NT2/D1 (cell line): Measurements from ENCODE around the gene NPLOC4.

ENCODE experiments used
- DNase-seq: peaks from one replicate; pipeline ENCODE4 v3.0.0-alpha.2; 2011; ENCODE audit warnings: low read depth, low spot score
- H3K27me3 ChIP-seq: 2 replicates; pipeline ENCODE4 v1.6.0; 2011; ENCODE audit warnings: mild to moderate bottlenecking; ENCODE audit not compliant: insufficient read length, insufficient read depth
- H3K36me3 ChIP-seq: 2 replicates; pipeline ENCODE4 v1.6.1; 2011; ENCODE audit warnings: mild to moderate bottlenecking, low read length, mixed read lengths; ENCODE audit not compliant: insufficient read depth, insufficient read length
- H3K4me1 ChIP-seq: 2 replicates; pipeline ENCODE4 v1.5.1; 2011; ENCODE audit not compliant: insufficient read depth, insufficient read length
- H3K4me3 ChIP-seq: 2 replicates; pipeline ENCODE4 v1.5.1; 2011; ENCODE audit warnings: low read depth; ENCODE audit not compliant: insufficient read length
- H3K9ac ChIP-seq: 2 replicates; pipeline ENCODE4 v1.6.0; 2011; ENCODE audit warnings: low read depth; ENCODE audit not compliant: insufficient read length
- H3K9me3 ChIP-seq: 2 replicates; pipeline ENCODE4 v1.5.1; 2011; ENCODE audit warnings: mild to moderate bottlenecking, low read length; ENCODE audit not compliant: insufficient read depth
- SUZ12 ChIP-seq: IDR thresholded peaks from 2 replicates; pipeline ENCODE4 v1.6.1; 2011; ENCODE audit not compliant: insufficient read length, insufficient read depth; ENCODE audit errors: extremely low read depth
- YY1 ChIP-seq: IDR thresholded peaks from 2 replicates; pipeline ENCODE4 v1.6.1; 2011; ENCODE audit not compliant: insufficient read length, insufficient read depth
- ZNF274 ChIP-seq: IDR thresholded peaks from 2 replicates; pipeline ENCODE4 v1.6.1; 2011; ENCODE audit warnings: mild to moderate bottlenecking, low read depth, low read length

NPLOC4 gene

DNA sequence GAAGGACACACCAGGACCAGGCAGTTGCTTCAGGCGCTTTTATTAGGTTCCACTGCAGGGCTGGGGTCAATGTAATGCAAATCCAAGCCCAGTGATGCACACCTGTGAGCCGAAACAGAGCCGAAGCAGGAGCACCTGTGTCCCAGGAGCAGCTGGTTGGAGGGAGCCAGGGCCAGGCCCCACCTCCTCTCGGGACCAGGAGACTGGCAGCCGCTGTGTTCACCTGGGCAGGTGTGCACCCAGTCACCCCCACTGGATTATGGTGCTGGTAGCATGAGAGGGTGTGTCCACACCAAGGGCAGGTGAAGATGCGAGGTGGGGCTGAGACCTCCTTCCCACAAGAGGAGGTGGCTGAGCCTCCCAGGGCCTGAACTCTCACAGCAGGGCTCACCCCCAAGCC is 80.0 kb downstream of the NPLOC4 start:
- TF ChIP-seq SUZ12 (no peak), YY1 (no peak), ZNF274 (no peak)
- Histone ChIP-seq H3K4me1 (peaks cover 28% of the 10 kb centered on the region), H3K36me3 (peaks cover 62% of the 10 kb centered on the region), H3K9ac (no peak overlapping the region), H3K4me3 (no peak overlapping the region), H3K9me3 (no peaks in the 10 kb centered on the region), H3K27me3 (no peaks in the 10 kb centered on the region)
- no peak for DNase-seq

DNA sequence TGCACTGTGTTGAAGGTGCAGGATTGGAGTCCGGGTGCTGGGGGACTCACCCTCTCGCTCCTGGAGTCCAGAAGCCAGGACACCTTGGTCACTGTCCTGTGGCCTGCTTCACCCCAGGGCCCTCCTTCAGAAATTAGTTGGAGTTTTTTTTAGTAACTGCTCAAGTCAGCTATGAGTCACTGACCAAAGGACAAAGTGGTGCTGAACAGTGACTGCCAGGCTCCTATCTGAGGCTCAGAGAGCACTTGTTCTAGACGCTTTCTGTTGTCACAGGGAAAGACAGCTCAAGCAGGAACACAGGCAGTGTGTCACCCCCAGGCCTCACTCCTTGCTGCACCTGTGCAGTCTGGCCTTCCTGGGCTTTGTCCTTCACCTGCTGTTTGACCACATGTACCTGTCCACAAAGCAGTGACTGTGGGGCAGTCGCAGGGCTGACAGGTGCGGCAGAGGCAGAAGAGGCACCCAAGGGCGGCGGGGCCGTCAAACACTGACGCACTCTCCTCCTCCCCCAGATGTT is 80.7 kb downstream of the NPLOC4 start:
- Histone ChIP-seq H3K9me3 (no peaks in the 10 kb centered on the region), H3K36me3 (peaks cover 56% of the 10 kb centered on the region), H3K4me3 (no peak overlapping the region), H3K9ac (no peak overlapping the region), H3K4me1 (peaks cover 30% of the 10 kb centered on the region), H3K27me3 (no peaks in the 10 kb centered on the region)
- TF ChIP-seq YY1 = no peak
- TF ChIP-seq SUZ12 = no peak
- TF ChIP-seq ZNF274 = no peak
- no peak for DNase-seq

GRCh38 chr17:81553616-81554181 is 83.2 kb downstream of the NPLOC4 start:
- H3K36me3 ChIP-seq = peaks cover 61% of the 10 kb centered on the region
- no peak for TF ChIP-seq SUZ12
- TF ChIP-seq ZNF274 = no peak
- no peak for TF ChIP-seq YY1
- no peaks in the 10 kb centered on the region for H3K9me3 ChIP-seq
- no peaks in the 10 kb centered on the region for H3K27me3 ChIP-seq
- peak overlapping the region; percentile 93 for H3K4me3 ChIP-seq
- H3K9ac ChIP-seq = peak overlapping the region; percentile 22
- peaks cover 28% of the 10 kb centered on the region for H3K4me1 ChIP-seq
- no peak for DNase-seq

DNA sequence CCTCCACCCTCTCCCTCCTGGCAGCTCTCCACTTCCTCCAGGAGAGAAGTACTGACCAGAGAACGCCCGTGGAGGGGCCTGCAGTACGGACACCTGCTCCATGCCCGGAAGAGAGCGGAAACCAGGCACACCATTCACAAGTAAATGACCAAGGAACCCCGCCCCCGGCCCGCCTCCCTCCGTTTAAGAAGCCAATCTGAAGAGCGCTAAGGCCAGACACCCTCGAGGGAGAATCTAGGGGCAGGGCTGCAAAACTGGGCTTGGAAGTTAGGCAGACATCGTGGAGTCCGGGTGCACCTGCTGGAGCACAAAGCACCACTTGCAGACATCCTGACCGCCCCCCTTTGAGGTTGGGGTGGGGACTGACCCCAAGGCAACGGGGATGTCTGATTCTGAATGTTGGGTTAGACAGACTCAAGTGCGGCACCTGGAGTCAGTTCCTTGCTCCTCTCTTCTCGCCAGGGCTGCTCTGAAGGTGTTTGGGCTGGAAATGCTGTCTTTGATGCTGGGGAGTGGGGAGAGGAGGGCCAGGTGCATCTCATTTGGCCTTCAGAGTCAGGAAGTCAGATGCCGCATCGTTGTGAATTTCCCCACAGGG is 83.8 kb downstream of the NPLOC4 start:
- DNase-seq = peak; percentile 75
- H3K36me3 ChIP-seq = peaks cover 59% of the 10 kb centered on the region
- peak overlapping the region; percentile 93 for H3K4me3 ChIP-seq
- peak overlapping the region; percentile 97 for H3K9ac ChIP-seq
- no peaks in the 10 kb centered on the region for H3K9me3 ChIP-seq
- peaks cover 25% of the 10 kb centered on the region for H3K4me1 ChIP-seq
- no peaks in the 10 kb centered on the region for H3K27me3 ChIP-seq
- TF ChIP-seq YY1 (no peak), SUZ12 (no peak), ZNF274 (no peak)

- peaks cover 59% of the 10 kb centered on the region for H3K36me3 ChIP-seq
- H3K4me1 ChIP-seq = peaks cover 20% of the 10 kb centered on the region
- H3K9ac ChIP-seq = peak within 1 kb of the TSS; percentile 97
- no peaks in the 10 kb centered on the region for H3K27me3 ChIP-seq
- H3K9me3 ChIP-seq = no peaks in the 10 kb centered on the region
- H3K4me3 ChIP-seq = peak within 1 kb of the TSS; percentile 93
- TF ChIP-seq ZNF274 (no peak), SUZ12 (no peak), YY1 (no peak)
- DNase-seq = peak; percentile 57
Observed at GRCh38 chr17:81552244-81553017, 84.5 kb downstream of the NPLOC4 start, which contains the start of gene FAAP100. Gene FAAP100, minus strand, starts transcription at chr17:81552353. Its CDS starts 23 bp downstream, at chr17:81552330.

DNA sequence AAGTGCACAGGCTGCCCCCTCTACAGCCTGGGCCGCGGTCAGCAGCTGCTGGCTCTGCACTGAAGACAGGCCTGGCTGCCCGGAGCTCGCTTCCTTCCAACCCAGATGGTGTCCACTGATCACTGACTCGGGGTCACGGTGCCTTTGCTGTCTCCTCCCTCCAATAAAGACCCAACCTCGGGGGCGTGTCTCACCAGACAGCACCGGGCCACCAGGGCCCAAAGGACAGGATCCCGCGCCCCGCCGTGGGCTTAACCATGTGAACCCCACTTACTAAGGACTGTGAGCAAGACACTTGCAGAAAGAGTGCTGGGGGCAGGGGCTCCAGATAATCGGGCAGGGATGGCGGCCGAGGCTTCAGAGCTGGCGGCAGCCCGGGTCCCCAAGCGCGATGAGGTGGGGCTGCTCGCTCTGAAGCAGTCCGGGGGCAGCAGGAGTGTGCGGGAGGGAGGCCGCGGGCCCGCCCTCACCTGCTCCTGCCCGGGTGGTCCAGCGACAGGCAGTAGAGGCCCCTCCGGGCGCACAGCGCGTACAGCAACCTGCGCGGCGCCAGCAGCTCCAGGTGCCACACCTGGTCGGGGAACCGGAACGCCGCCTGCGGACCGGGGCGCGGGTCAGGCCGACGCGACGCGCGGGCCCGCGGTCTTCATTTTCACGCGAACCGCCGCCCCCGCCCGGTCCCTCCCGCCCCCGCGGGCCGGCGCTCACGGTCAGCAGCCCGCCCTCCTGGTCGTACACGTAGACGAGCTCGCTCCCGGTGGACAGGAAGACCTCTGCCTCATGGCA is 85.3 kb downstream of the NPLOC4 start:
- no peak for TF ChIP-seq ZNF274
- TF ChIP-seq SUZ12 = no peak
- TF ChIP-seq YY1 = no peak
- Histone ChIP-seq H3K36me3 (peaks cover 59% of the 10 kb centered on the region), H3K4me3 (peak overlapping the region; percentile 93), H3K9ac (peak overlapping the region; percentile 97), H3K27me3 (no peaks in the 10 kb centered on the region), H3K4me1 (peaks cover 17% of the 10 kb centered on the region), H3K9me3 (no peaks in the 10 kb centered on the region)
- DNase-seq = no peak
